ENCODE data around the gene UCN. TPM values are rescaled to one million over a fixed set of nuclear protein-coding genes. Genes with fewer than 3 reads are reported as not detected.

The UCN gene
- total and polyA plus RNA-seq, 10 of the 15 experiments (the other 5 are each of a cell fraction or from before 2014, with no cell fraction given), result 0.10 to 3.8 (median 1.1) TPM; not detected in 1

GRCh38 chr2:27322766-27323595, 14.7 kb upstream of the UCN start, which contains the start of gene MPV17 (continued):
- TF ChIP-seq MYC (IDR thresholded peaks at IDR 0.05; ENCODE audit: insufficient read depth, insufficient read length, insufficient replicate concordance, low read length, severe bottlenecking) (peak; percentile 61), RELB (IDR thresholded peaks at IDR 0.05; ENCODE audit: low read depth) (peak; percentile 81), FOS (IDR thresholded peaks at IDR 0.05; ENCODE audit: borderline replicate concordance, extremely low read depth, insufficient read length) (no peak), KAT2A (conservative IDR thresholded peaks at IDR 0.05; ENCODE audit: control insufficient read depth, low read depth, low read length) (no peak), BCL11A (IDR thresholded peaks at IDR 0.05; ENCODE audit: low read depth, low read length) (no peak), CUX1 (IDR thresholded peaks at IDR 0.05; ENCODE audit: insufficient replicate concordance, low read depth, low read length) (no peak), RAD51 (IDR thresholded peaks at IDR 0.05) (peak; percentile 97), FOXM1 (IDR thresholded peaks at IDR 0.05; ENCODE audit: low read depth, low read length) (no peak; the same call in 1 of the 2 replicates), CHD4 (IDR thresholded peaks at IDR 0.05) (no peak), KLF5 (IDR thresholded peaks at IDR 0.05; ENCODE audit: partially characterized antibody) (peak; percentile 30), IKZF1 (conservative IDR thresholded peaks at IDR 0.05) (peak; percentile 53), ZNF207 (IDR thresholded peaks at IDR 0.05; ENCODE audit: borderline replicate concordance) (0 out of 2 replicates have a peak, but pooled peaks have one; percentile 29), RCOR1 (conservative IDR thresholded peaks at IDR 0.05; ENCODE audit: low read depth, low read length) (0 out of 2 replicates have a peak, but pooled peaks have one; percentile 11), YBX1 (IDR thresholded peaks at IDR 0.05) (no peak), RB1 (IDR thresholded peaks at IDR 0.05; ENCODE audit: borderline replicate concordance) (no peak), E4F1 (IDR thresholded peaks at IDR 0.05; ENCODE audit: borderline replicate concordance, partially characterized antibody) (no peak), RELA (IDR thresholded peaks at IDR 0.05; ENCODE audit: borderline replicate concordance, partially characterized antibody) (peak; percentile 32), RFX5 (IDR thresholded peaks at IDR 0.05; ENCODE audit: low read depth, low read length) (no peak), CBX5 (IDR thresholded peaks at IDR 0.05; ENCODE audit: low read depth) (no peak), SMAD1 (IDR thresholded peaks at IDR 0.05; ENCODE audit: low read depth, partially characterized antibody) (no peak), LARP7 (IDR thresholded peaks at IDR 0.05) (no peak; the same call in 1 of the 2 replicates)

Data from GM12878 (cell line).